ENCODE results near the gene DNAH1.
A peak's percentile ranks its signal among the peaks of the same experiment; 100 is the strongest.

DNA sequence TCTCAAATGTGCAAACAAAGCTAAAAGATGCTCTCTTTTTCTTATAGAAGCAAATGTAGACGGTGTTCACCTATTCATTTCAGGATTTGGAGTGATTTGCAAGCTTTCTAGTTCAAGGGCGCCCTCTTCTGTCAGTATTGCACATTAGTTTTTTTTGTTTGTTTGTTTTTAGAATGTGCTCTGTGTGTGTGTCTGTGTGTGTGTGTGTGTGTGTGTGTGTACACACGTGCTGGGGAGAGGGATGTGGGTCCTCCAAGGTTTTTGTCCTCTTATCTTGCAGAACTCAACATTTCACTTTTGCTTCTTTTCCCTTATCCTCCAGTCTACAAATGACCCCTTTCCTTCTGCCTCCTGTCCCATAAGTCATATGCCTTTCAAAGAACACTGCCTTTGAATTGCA is 23.5 kb downstream of the DNAH1 start:
- TF ChIP-seq, protein P1, sequence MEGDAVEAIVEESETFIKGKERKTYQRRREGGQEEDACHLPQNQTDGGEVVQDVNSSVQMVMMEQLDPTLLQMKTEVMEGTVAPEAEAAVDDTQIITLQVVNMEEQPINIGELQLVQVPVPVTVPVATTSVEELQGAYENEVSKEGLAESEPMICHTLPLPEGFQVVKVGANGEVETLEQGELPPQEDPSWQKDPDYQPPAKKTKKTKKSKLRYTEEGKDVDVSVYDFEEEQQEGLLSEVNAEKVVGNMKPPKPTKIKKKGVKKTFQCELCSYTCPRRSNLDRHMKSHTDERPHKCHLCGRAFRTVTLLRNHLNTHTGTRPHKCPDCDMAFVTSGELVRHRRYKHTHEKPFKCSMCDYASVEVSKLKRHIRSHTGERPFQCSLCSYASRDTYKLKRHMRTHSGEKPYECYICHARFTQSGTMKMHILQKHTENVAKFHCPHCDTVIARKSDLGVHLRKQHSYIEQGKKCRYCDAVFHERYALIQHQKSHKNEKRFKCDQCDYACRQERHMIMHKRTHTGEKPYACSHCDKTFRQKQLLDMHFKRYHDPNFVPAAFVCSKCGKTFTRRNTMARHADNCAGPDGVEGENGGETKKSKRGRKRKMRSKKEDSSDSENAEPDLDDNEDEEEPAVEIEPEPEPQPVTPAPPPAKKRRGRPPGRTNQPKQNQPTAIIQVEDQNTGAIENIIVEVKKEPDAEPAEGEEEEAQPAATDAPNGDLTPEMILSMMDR (conservative IDR thresholded peaks at IDR 0.05) = peak; percentile 78
- TF ChIP-seq EZH2 (IDR thresholded peaks at IDR 0.05; ENCODE audit: low read depth) = no peak

Measured in PC-9 (cell line).